HEK293 (cell line): ENCODE measurements around the gene VAV2.

Experiments
- CTCF ChIA-PET: fragments of 350-600 bp; formaldehyde crosslinking; extraction: SDS; loops from one replicate; lab custom pipeline; 2021; ENCODE audit warnings: antibody characterized with exemption; lab: Yijun Ruan, JAX
- POLR2A ChIA-PET: fragments of 300-600 bp; formaldehyde crosslinking; extraction: SDS; loops from one replicate; lab custom pipeline; 2020; ENCODE audit warnings: antibody characterized with exemption, inconsistent platforms; lab: Yijun Ruan, JAX
- H3K27ac ChIP-seq: fragments of 200-500 bp; sonication (Bioruptor generic); 2 replicates; pipeline ENCODE4 v1.5.1; 2014; ENCODE audit warnings: low read depth, low read length, control low read depth, inconsistent platforms; ENCODE audit errors: extremely low read depth
- H3K36me3 ChIP-seq, 2 experiments: fragments of 200-500 bp in 1 of 2; sonication (Bioruptor generic) in 1 of 2; 1 replicate in 1 of 2; 2 replicates in 1 of 2; pipeline ENCODE4 v1.5.1; 2014 to 2017; ENCODE audit warnings: inconsistent platforms in 2 of 2, low read length in 2 of 2; ENCODE audit not compliant: control insufficient read depth in 2 of 2, insufficient read depth in 1 of 2
- H3K4me1 ChIP-seq: fragments of 200-500 bp; sonication (Bioruptor generic); 2 replicates; pipeline ENCODE4 v1.5.1; 2014; ENCODE audit warnings: mild to moderate bottlenecking, low read length, inconsistent platforms; ENCODE audit not compliant: control insufficient read depth, insufficient read depth
- H3K4me3 ChIP-seq: 2 replicates; pipeline ENCODE4 v1.5.1; 2011; ENCODE audit warnings: low read depth, mild to moderate bottlenecking, control low read depth, low read length, moderate library complexity
- H3K9me3 ChIP-seq: fragments of 200-500 bp; sonication (Bioruptor generic); 2 replicates; pipeline ENCODE4 v1.5.1; 2014; ENCODE audit warnings: low read depth, low read length, inconsistent platforms; ENCODE audit not compliant: control insufficient read depth, insufficient read depth
- ATF2 ChIP-seq: fragments of 450-650 bp; formaldehyde crosslinking; IDR thresholded peaks from 2 replicates; pipeline ENCODE4 v1.5.1; 2016; ENCODE audit warnings: missing biosample characterization, missing genetic modification characterization, low read depth
- ZNF16 ChIP-seq: fragments of 450-650 bp; formaldehyde crosslinking; IDR thresholded peaks from 2 replicates; pipeline ENCODE4 v1.5.1; 2016; ENCODE audit warnings: low read depth, missing biosample characterization, missing genetic modification characterization
- ZNF169 ChIP-seq: fragments of 450-650 bp; formaldehyde crosslinking; IDR thresholded peaks from 2 replicates; pipeline ENCODE4 v1.5.1; 2016; ENCODE audit warnings: missing biosample characterization, missing genetic modification characterization
- ZNF2 ChIP-seq: fragments of 450-650 bp; formaldehyde crosslinking; IDR thresholded peaks from 2 replicates; pipeline ENCODE4 v1.5.1; 2016; ENCODE audit warnings: missing biosample characterization, missing genetic modification characterization
- ZNF214 ChIP-seq: fragments of 450-650 bp; formaldehyde crosslinking; IDR thresholded peaks from 2 replicates; pipeline ENCODE4 v1.5.1; 2017; ENCODE audit warnings: missing biosample characterization, mild to moderate bottlenecking, missing genetic modification characterization, borderline replicate concordance
- ZNF449 ChIP-seq: fragments of 450-650 bp; formaldehyde crosslinking; IDR thresholded peaks from 2 replicates; pipeline ENCODE4 v1.5.1; 2017; ENCODE audit warnings: missing biosample characterization, mild to moderate bottlenecking, missing genetic modification characterization, moderate library complexity
- ZNF48 ChIP-seq: fragments of 450-650 bp; formaldehyde crosslinking; IDR thresholded peaks from 2 replicates; pipeline ENCODE4 v1.5.1; 2016; ENCODE audit warnings: missing biosample characterization, missing genetic modification characterization
- ZNF580 ChIP-seq: fragments of 450-650 bp; formaldehyde crosslinking; IDR thresholded peaks from 2 replicates; pipeline ENCODE4 v1.5.1; 2016; ENCODE audit warnings: missing biosample characterization, missing genetic modification characterization
- ZNF600 ChIP-seq: fragments of 450-650 bp; formaldehyde crosslinking; IDR thresholded peaks from 2 replicates; pipeline ENCODE4 v1.5.1; 2016; ENCODE audit warnings: missing biosample characterization, missing genetic modification characterization
- ZNF623 ChIP-seq: fragments of 450-650 bp; formaldehyde crosslinking; IDR thresholded peaks from 2 replicates; pipeline ENCODE4 v1.5.1; 2016; ENCODE audit warnings: missing biosample characterization, missing genetic modification characterization
- ZNF792 ChIP-seq: fragments of 450-650 bp; formaldehyde crosslinking; IDR thresholded peaks from 2 replicates; pipeline ENCODE4 v1.5.1; 2016; ENCODE audit warnings: missing biosample characterization, missing genetic modification characterization

VAV2 gene

GRCh38 chr9:133836818-133837217 is 155.3 kb downstream of the VAV2 start:
- ChIA-PET POLR2A (no interaction called here), CTCF (no interaction called here)
- TF ChIP-seq ZNF580 (tag by site-specific recombination) = no peak
- TF ChIP-seq ZNF16 = no peak
- TF ChIP-seq ZNF2 (tag by site-specific recombination) = no peak
- no peak for TF ChIP-seq ZNF792 (tag by site-specific recombination)
- TF ChIP-seq ZNF169 = no peak
- Histone ChIP-seq H3K9me3 (no peaks in the 10 kb centered on the region), H3K4me3 (no peak overlapping the region), H3K27ac (no peak overlapping the region), H3K4me1 (no peaks in the 10 kb centered on the region), H3K36me3 (no peaks in the 10 kb centered on the region)

- H3K9me3 ChIP-seq = no peaks in the 10 kb centered on the region
- no peak overlapping the region for H3K4me3 ChIP-seq
- TF ChIP-seq ZNF600 (tag by site-specific recombination) (peak; percentile 25; the same call in 1 of the 2 replicates), ZNF48 (no peak), ATF2 (tag by site-specific recombination) (peak; percentile 63; the same call in 1 of the 2 replicates)
- TF ChIP-seq, all 188 proteins: peak for 2
- H3K4me1 ChIP-seq = no peaks in the 10 kb centered on the region
- CTCF ChIA-PET = interaction anchor here (0.8 kb wide), 1 partner anchor 43 kb away, joined by 3 read pairs; no protein-coding TSS in a partner anchor
- no peaks in the 10 kb centered on the region for H3K36me3 ChIP-seq
- POLR2A ChIA-PET = interaction anchor here (0.6 kb wide), 1 partner anchor 243 kb away, joined by 3 read pairs; no protein-coding TSS in a partner anchor
- no peak overlapping the region for H3K27ac ChIP-seq
Observed at GRCh38 chr9:133836001-133836758, 155.9 kb downstream of the VAV2 start.

GRCh38 chr9:133835262-133835901 is 156.7 kb downstream of the VAV2 start:
- ChIA-PET POLR2A (interaction anchor here (0.6 kb wide), 1 partner anchor 244 kb away, joined by 3 read pairs; no protein-coding TSS in a partner anchor), CTCF (interaction anchor here (0.6 to 1.3 kb wide), 4 partner anchors 42 to 160 kb away, joined by 3 to 4 read pairs (median 3); no protein-coding TSS in a partner anchor)
- no peaks in the 10 kb centered on the region for H3K36me3 ChIP-seq
- no peak overlapping the region for H3K4me3 ChIP-seq
- no peaks in the 10 kb centered on the region for H3K4me1 ChIP-seq
- TF ChIP-seq ZNF449 (tag by site-specific recombination) (peak; percentile 73), ZNF623 (tag by site-specific recombination) (no peak), ZNF214 (no peak), ZNF16 (no peak)
- H3K27ac ChIP-seq = no peak overlapping the region
- no peaks in the 10 kb centered on the region for H3K9me3 ChIP-seq
